ENCODE data around the gene CPVL.

DNA sequence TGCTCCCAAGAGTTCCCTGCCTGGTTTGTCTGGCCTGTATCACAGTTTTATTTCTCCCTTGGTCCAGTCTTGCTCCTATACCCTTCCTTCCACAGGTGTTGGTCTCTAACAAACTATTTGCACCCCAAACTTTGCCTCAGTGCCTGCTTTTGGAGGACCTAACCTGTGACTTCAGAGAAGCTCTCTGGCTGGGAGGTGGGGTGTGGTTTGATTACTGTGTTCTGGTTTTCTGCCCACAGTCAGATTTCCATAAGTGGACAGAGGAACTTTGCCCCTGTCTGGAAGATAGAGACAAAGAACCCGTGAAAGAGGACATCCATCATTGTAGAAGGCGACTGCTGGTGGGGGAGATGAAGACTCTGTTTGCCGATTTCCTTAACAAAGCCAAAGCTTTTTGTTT lies 132.4 kb downstream of the CPVL start:
- TF ChIP-seq CTCF (IDR thresholded peaks at IDR 0.05) (no peak), POLR2AphosphoS5 (IDR thresholded peaks at IDR 0.05; ENCODE audit: low read depth, low read length) (no peak), SIN3A (IDR thresholded peaks at IDR 0.05; ENCODE audit: borderline replicate concordance, insufficient read depth, low read depth, low read length) (no peak), TCF7L2 (IDR thresholded peaks at IDR 0.05; ENCODE audit: low read depth, low read length) (no peak)
- TF ChIP-seq, protein P1, sequence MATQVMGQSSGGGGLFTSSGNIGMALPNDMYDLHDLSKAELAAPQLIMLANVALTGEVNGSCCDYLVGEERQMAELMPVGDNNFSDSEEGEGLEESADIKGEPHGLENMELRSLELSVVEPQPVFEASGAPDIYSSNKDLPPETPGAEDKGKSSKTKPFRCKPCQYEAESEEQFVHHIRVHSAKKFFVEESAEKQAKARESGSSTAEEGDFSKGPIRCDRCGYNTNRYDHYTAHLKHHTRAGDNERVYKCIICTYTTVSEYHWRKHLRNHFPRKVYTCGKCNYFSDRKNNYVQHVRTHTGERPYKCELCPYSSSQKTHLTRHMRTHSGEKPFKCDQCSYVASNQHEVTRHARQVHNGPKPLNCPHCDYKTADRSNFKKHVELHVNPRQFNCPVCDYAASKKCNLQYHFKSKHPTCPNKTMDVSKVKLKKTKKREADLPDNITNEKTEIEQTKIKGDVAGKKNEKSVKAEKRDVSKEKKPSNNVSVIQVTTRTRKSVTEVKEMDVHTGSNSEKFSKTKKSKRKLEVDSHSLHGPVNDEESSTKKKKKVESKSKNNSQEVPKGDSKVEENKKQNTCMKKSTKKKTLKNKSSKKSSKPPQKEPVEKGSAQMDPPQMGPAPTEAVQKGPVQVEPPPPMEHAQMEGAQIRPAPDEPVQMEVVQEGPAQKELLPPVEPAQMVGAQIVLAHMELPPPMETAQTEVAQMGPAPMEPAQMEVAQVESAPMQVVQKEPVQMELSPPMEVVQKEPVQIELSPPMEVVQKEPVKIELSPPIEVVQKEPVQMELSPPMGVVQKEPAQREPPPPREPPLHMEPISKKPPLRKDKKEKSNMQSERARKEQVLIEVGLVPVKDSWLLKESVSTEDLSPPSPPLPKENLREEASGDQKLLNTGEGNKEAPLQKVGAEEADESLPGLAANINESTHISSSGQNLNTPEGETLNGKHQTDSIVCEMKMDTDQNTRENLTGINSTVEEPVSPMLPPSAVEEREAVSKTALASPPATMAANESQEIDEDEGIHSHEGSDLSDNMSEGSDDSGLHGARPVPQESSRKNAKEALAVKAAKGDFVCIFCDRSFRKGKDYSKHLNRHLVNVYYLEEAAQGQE (IDR thresholded peaks at IDR 0.05; ENCODE audit: insufficient read depth in 1 of 2, low read depth in 2 of 2, low read length in 1 of 2) = no peak

Data from Panc1 (cell line).